ENCODE measurements around the gene PCDH10. TPM values are rescaled to one million over a fixed set of nuclear protein-coding genes. Genes with fewer than 3 reads are reported as not detected.
"Not testable (repeated sequence)": the region's sequence is repeated elsewhere in the genome, so short reads cannot be mapped to it uniquely, and the experiment has no call there.

Gene PCDH10
- polyA plus RNA-seq, 3 donors, result 4.6 to 6.0 (median 5.4) TPM

DNA sequence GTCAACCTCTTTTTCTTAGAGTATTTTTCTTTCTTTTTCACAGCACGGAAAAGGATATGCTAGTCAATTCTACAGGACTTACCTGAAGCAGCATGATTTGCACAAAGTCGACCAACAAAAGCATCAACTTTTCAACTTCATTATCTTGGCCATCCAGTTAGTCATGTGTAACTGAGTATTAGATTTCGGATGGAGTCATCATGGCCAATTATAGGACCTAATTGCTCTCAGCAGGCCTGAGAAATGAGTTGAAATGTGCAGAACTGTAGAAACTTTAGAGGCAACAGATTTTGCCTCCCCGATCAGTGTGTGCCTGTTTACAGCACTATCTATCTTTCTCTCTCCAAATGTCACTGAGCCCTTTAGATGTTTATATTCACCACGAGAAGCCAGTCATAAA lies 41.0 kb downstream of the PCDH10 start:
- DNase-seq (ENCODE audit: low read depth in 3 of 3, low spot score in 2 of 3), result no peak

DNA sequence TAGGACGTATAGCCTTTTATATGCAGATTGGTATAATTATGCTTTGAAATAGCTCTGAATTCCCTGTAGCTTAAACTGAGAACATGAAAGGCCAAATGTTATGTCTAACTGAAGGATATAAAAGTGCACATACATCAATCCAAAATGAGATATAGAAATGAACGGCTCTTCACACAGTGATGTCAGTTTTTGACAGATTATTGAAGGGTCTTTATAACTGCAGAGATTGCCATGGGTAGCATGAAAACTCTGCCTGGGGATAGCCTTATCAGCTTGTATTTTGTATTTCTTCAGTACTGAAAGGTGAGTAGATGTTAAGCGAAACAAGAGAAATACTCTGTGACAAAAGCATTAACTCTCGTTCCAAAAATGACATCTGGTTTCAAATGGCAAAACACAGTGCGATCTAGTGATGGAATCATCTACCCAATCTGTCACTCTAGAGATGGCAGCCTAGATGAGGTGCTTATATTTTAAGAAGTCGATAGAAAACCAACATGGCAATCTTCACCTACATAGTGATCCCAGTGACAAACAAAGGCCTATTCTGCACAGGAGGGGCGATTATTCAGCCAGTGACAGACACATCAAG lies 59.7 kb downstream of the PCDH10 start:
- no peak for DNase-seq (ENCODE audit: low read depth in 3 of 3, low spot score in 2 of 3)

DNA sequence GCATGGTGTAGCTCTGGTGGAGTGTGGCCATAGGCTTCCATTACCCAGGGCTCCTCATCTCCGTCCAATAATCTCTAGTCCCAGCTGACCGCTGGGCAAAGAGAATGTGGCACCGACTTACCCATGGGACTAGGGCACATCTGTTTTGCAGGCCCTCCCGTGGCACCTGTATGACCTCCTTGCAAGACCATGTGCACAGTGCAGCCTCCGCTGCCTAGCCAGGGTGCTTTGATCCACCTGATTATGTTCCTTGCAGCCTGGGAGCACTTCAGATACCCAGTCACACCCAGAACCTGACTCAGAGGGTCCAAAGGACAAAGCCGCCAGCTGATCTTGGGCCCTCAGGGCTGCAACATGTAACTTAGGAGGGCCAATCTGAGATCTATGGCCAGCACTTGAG lies 84.8 kb downstream of the PCDH10 start:
- no peak for DNase-seq (ENCODE audit: low read depth in 3 of 3, low spot score in 2 of 3)

DNA sequence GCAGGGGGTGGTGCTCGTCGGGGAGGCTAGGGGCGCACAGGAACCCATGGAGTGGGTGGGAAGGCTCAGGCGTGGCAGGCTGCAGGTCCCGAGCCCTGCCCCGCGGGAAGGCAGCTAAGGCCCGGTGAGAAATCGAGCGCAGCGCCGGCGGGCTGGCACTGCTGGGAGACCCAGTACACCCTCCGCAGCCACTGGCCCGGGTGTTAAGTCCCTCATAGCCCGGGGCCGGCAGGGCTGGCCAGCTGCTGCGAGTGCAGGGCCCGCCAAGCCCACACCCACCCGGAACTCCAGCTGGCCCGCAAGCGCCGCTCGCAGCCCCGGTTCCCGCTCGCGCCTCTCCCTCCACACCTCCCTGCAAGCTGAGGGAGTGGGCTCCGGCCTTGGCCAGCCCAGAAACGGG lies 91.4 kb downstream of the PCDH10 start:
- not testable (repeated sequence) for DNase-seq (ENCODE audit: low read depth in 3 of 3, low spot score in 2 of 3)

Measured in right renal cortex interstitium (tissue), 3 donors.